ENCODE measurements around the gene NISCH. TPM values are rescaled to one million over a fixed set of nuclear protein-coding genes. Genes with fewer than 3 reads are reported as not detected.

The NISCH gene
- polyA plus RNA-seq, 3 donors: 9.7 to 106 (median 13.1) TPM

DNA sequence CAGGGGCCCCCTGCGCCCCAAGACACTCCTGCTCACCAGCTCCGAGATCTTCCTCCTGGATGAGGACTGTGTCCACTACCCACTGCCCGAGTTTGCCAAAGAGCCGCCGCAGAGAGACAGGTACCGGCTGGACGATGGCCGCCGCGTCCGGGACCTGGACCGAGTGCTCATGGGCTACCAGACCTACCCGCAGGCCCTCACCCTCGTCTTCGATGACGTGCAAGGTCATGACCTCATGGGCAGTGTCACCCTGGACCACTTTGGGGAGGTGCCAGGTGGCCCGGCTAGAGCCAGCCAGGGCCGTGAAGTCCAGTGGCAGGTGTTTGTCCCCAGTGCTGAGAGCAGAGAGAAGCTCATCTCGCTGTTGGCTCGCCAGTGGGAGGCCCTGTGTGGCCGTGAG, 36.7 kb downstream of the NISCH start:
- Mint-ChIP-seq H3K4me1 (peaks cover 69% of the 10 kb centered on the region), H3K27me3 (ENCODE audit: low read depth in 3 of 3) (peaks cover 0 to 3% (median 0%) of the 10 kb centered on the region in 3 donors), H3K4me3 (no peak overlapping the region), H3K9me3 (peaks cover 0 to 3% (median 0%) of the 10 kb centered on the region in 7 donors), H3K36me3 (peaks cover 50 to 63% of the 10 kb centered on the region in 2 donors), H3K27ac (peak overlapping the region in 1 of 7 donors; percentile 59)
- H3K79me2 ChIP-seq (ENCODE audit: insufficient read depth, low read length): peaks cover 27% of the 10 kb centered on the region
- over 99% methylated on average over 21 of the region's 21 CpGs for WGBS (ENCODE audit: insufficient coverage)
- no peak overlapping the region for H3K4me3 ChIP-seq (replicated peaks in 1 of 3; ENCODE audit: low read depth in 2 of 3, low read length in 3 of 3)
- TF ChIP-seq, protein P1, sequence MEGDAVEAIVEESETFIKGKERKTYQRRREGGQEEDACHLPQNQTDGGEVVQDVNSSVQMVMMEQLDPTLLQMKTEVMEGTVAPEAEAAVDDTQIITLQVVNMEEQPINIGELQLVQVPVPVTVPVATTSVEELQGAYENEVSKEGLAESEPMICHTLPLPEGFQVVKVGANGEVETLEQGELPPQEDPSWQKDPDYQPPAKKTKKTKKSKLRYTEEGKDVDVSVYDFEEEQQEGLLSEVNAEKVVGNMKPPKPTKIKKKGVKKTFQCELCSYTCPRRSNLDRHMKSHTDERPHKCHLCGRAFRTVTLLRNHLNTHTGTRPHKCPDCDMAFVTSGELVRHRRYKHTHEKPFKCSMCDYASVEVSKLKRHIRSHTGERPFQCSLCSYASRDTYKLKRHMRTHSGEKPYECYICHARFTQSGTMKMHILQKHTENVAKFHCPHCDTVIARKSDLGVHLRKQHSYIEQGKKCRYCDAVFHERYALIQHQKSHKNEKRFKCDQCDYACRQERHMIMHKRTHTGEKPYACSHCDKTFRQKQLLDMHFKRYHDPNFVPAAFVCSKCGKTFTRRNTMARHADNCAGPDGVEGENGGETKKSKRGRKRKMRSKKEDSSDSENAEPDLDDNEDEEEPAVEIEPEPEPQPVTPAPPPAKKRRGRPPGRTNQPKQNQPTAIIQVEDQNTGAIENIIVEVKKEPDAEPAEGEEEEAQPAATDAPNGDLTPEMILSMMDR (IDR thresholded peaks at IDR 0.05): no peak
- H3K9me3 ChIP-seq (replicated peaks in 1 of 2; ENCODE audit: control insufficient read depth in 1 of 2, insufficient read depth in 1 of 2, low read length in 2 of 2): no peaks in the 10 kb centered on the region
- H3K27ac ChIP-seq (ENCODE audit: low read depth in 1 of 2, low read length in 2 of 2): no peak overlapping the region
- no peaks in the 10 kb centered on the region for H4K20me1 ChIP-seq (ENCODE audit: insufficient read depth, low read length)
- no peak overlapping the region for H3K9ac ChIP-seq (ENCODE audit: insufficient read depth, low read length, poor library complexity, severe bottlenecking)
- H2AFZ ChIP-seq (ENCODE audit: insufficient read depth, low read depth, low read length, poor library complexity, severe bottlenecking): no peak overlapping the region
- H3K4me1 ChIP-seq (ENCODE audit: control insufficient read depth in 1 of 2, insufficient read depth in 2 of 2, low read length in 2 of 2): peaks cover 75 to 78% of the 10 kb centered on the region in 2 donors
- H3K27me3 ChIP-seq (ENCODE audit: control insufficient read depth in 2 of 2, insufficient read depth in 2 of 2, low read length in 2 of 2): no peaks in the 10 kb centered on the region
- intact Hi-C loops (cut with micrococcal nuclease): no loop called here
- H3K4me2 ChIP-seq (replicated peaks; ENCODE audit: extremely low read depth, low read length, poor library complexity, severe bottlenecking): no peak overlapping the region
- DNase-seq: no peak
- H3K36me3 ChIP-seq (replicated peaks in 1 of 2; ENCODE audit: control insufficient read depth in 1 of 2, insufficient read depth in 2 of 2, low read length in 2 of 2): peaks cover 38 to 54% of the 10 kb centered on the region in 2 donors

- no peak overlapping the region for H3K4me3 Mint-ChIP-seq
- H3K9me3 ChIP-seq (replicated peaks in 1 of 2; ENCODE audit: control insufficient read depth in 1 of 2, insufficient read depth in 1 of 2, low read length in 2 of 2): no peaks in the 10 kb centered on the region
- no peak overlapping the region for H3K4me2 ChIP-seq (replicated peaks; ENCODE audit: extremely low read depth, low read length, poor library complexity, severe bottlenecking)
- peak overlapping the region in 1 of 3 experiments; percentile 5 for H3K4me3 ChIP-seq (replicated peaks in 1 of 3; ENCODE audit: low read depth in 2 of 3, low read length in 3 of 3)
- H3K27ac ChIP-seq (ENCODE audit: low read depth in 1 of 2, low read length in 2 of 2): no peak overlapping the region
- 93% methylated on average over 3 of the region's 7 CpGs for WGBS (ENCODE audit: insufficient coverage)
- DNase-seq: no peak
- peaks cover 33% of the 10 kb centered on the region for H3K79me2 ChIP-seq (ENCODE audit: insufficient read depth, low read length)
- peaks cover 83% of the 10 kb centered on the region for H3K4me1 Mint-ChIP-seq
- no peak overlapping the region for H2AFZ ChIP-seq (ENCODE audit: insufficient read depth, low read depth, low read length, poor library complexity, severe bottlenecking)
- H3K27me3 ChIP-seq (ENCODE audit: control insufficient read depth in 2 of 2, insufficient read depth in 2 of 2, low read length in 2 of 2): no peaks in the 10 kb centered on the region
- peaks cover 24 to 40% of the 10 kb centered on the region in 2 donors for H3K36me3 ChIP-seq (replicated peaks in 1 of 2; ENCODE audit: control insufficient read depth in 1 of 2, insufficient read depth in 2 of 2, low read length in 2 of 2)
- intact Hi-C loops (cut with micrococcal nuclease): no loop called here
- no peak overlapping the region for H3K9ac ChIP-seq (ENCODE audit: insufficient read depth, low read length, poor library complexity, severe bottlenecking)
- peaks cover 89 to 92% of the 10 kb centered on the region in 2 donors for H3K4me1 ChIP-seq (ENCODE audit: control insufficient read depth in 1 of 2, insufficient read depth in 2 of 2, low read length in 2 of 2)
- TF ChIP-seq, protein P1 (IDR thresholded peaks at IDR 0.05): no peak
- H3K27ac Mint-ChIP-seq: peak overlapping the region in 1 of 7 donors; percentile 61
- H3K36me3 Mint-ChIP-seq: peaks cover 38 to 51% of the 10 kb centered on the region in 2 donors
- no peaks in the 10 kb centered on the region for H4K20me1 ChIP-seq (ENCODE audit: insufficient read depth, low read length)
- peaks cover 0 to 3% (median 0%) of the 10 kb centered on the region in 7 donors for H3K9me3 Mint-ChIP-seq
- H3K27me3 Mint-ChIP-seq (ENCODE audit: low read depth in 3 of 3): peaks cover 0 to 3% (median 0%) of the 10 kb centered on the region in 3 donors
These were observed 38.0 kb downstream of the NISCH start for GRCh38 chr3:52493232-52494017.

Measured in CD14-positive monocyte (primary cell).